ENCODE results near the gene DOCK11. TPM values are rescaled to one million over a fixed set of nuclear protein-coding genes. Genes with fewer than 3 reads are reported as not detected.

Gene DOCK11
- total RNA-seq, 1 experiment from 2014 or later: 2.1 TPM

DNA sequence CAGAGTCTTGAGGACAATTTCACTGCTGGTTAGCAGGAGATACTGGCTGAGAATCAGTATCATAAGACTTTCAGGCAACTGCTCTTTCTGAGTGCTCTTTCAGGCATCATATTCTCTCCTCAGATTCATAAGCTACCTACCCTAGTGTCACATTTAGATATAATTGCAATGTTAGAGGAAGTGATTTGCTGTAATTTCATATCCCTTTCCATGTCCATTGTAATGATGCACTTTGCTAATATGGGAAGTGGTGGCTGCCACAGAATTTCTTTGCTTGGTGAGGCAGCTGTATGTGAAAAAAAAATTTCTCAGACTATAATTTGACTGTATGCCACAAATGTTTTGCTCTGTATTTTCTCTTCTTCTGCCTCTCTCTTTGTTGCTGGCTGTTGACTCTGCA lies 63.3 kb downstream of the DOCK11 start:
- H3K4me3 ChIP-seq (ENCODE audit: low read depth, low read length, poor library complexity, severe bottlenecking): no peak overlapping the region
- no peaks in the 10 kb centered on the region for H3K4me1 ChIP-seq (ENCODE audit: insufficient read depth, low read length, poor library complexity, severe bottlenecking)
- ChIA-PET CTCF (no interaction called here), POLR2A (ENCODE audit: low non-redundant PET) (no interaction called here)
- H3K27me3 ChIP-seq (replicated peaks; ENCODE audit: insufficient read depth, low read depth, low read length, poor library complexity): no peaks in the 10 kb centered on the region
- H3K9me3 ChIP-seq (ENCODE audit: low read depth, low read length, poor library complexity, severe bottlenecking): no peaks in the 10 kb centered on the region
- H3K36me3 ChIP-seq (ENCODE audit: insufficient read depth, low read length, poor library complexity, severe bottlenecking): no peaks in the 10 kb centered on the region
- no peak for DNase-seq (ENCODE audit: low spot score)
- H3K27ac ChIP-seq (ENCODE audit: low read depth, low read length, poor library complexity, severe bottlenecking): no peak overlapping the region
- no peak for TF ChIP-seq EZH2 (IDR thresholded peaks at IDR 0.05; ENCODE audit: borderline replicate concordance, low read depth, low read length, poor library complexity, severe bottlenecking)
- TF ChIP-seq, protein P1, sequence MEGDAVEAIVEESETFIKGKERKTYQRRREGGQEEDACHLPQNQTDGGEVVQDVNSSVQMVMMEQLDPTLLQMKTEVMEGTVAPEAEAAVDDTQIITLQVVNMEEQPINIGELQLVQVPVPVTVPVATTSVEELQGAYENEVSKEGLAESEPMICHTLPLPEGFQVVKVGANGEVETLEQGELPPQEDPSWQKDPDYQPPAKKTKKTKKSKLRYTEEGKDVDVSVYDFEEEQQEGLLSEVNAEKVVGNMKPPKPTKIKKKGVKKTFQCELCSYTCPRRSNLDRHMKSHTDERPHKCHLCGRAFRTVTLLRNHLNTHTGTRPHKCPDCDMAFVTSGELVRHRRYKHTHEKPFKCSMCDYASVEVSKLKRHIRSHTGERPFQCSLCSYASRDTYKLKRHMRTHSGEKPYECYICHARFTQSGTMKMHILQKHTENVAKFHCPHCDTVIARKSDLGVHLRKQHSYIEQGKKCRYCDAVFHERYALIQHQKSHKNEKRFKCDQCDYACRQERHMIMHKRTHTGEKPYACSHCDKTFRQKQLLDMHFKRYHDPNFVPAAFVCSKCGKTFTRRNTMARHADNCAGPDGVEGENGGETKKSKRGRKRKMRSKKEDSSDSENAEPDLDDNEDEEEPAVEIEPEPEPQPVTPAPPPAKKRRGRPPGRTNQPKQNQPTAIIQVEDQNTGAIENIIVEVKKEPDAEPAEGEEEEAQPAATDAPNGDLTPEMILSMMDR (conservative IDR thresholded peaks at IDR 0.05; ENCODE audit: low read depth, low read length): no peak
- intact Hi-C loops (cut with micrococcal nuclease; ENCODE audit: unreplicated experiment): no loop called here
- no TSS peak for BruUV-seq (replicated peaks)

DNA sequence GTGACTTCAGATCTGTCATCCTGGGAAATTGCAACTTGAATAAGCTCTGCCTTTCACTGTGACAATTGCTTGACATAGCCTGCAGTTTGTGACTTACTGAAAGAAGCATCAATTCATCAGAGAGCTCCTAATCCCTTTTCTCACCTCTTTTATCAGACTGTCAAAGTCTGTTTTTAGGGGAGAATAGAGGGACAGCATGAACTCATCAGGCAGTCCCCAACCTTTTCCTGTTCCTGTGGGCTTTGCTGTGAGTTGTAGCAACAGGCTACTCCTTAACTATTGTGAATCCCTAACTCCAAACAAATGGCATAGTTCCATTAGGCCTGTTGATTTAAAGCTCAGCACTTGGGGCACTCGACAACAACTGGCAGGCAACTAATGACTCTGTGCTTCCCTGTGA lies 64.9 kb downstream of the DOCK11 start:
- TF ChIP-seq, protein P1 (conservative IDR thresholded peaks at IDR 0.05; ENCODE audit: low read depth, low read length): no peak
- TF ChIP-seq EZH2 (IDR thresholded peaks at IDR 0.05; ENCODE audit: borderline replicate concordance, low read depth, low read length, poor library complexity, severe bottlenecking): no peak
- Histone ChIP-seq H3K4me3 (ENCODE audit: low read depth, low read length, poor library complexity, severe bottlenecking) (no peak overlapping the region), H3K36me3 (ENCODE audit: insufficient read depth, low read length, poor library complexity, severe bottlenecking) (no peaks in the 10 kb centered on the region), H3K4me1 (ENCODE audit: insufficient read depth, low read length, poor library complexity, severe bottlenecking) (no peaks in the 10 kb centered on the region), H3K27me3 (replicated peaks; ENCODE audit: insufficient read depth, low read depth, low read length, poor library complexity) (no peaks in the 10 kb centered on the region), H3K27ac (ENCODE audit: low read depth, low read length, poor library complexity, severe bottlenecking) (no peak overlapping the region), H3K9me3 (ENCODE audit: low read depth, low read length, poor library complexity, severe bottlenecking) (no peaks in the 10 kb centered on the region)
- ChIA-PET POLR2A (ENCODE audit: low non-redundant PET) (no interaction called here), CTCF (no interaction called here)
- DNase-seq (ENCODE audit: low spot score): no peak
- BruUV-seq (replicated peaks): no TSS peak
- intact Hi-C loops (cut with micrococcal nuclease; ENCODE audit: unreplicated experiment): no loop called here

DNA sequence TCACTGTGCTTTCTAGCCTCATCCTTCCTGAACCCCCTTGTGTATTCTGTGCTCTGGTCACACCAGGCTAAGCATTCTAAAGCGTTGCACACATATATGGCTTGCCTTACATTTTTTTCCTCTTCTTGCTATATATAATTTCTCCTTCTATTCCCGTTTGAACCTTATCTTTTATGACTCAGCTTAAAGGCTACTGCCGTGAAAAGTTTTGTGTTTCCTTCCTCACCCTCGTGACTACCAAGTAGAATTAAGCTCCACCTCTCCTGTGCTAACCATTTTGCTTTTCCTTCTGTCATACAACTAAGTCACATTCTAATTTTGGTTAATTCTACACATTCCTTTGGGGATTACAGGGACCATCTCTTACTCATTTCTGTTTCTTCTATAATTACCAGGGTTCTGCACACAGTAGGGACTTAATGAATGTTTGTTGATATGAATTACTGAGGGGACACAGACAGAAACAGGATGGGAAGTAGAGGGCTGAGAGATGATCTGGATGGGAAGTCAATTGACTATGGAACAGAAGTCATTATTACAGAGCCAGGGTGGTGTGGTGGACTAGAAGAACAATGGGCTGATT lies 67.1 kb downstream of the DOCK11 start:
- Histone ChIP-seq H3K4me1 (ENCODE audit: insufficient read depth, low read length, poor library complexity, severe bottlenecking) (no peaks in the 10 kb centered on the region), H3K4me3 (ENCODE audit: low read depth, low read length, poor library complexity, severe bottlenecking) (no peak overlapping the region), H3K27ac (ENCODE audit: low read depth, low read length, poor library complexity, severe bottlenecking) (no peak overlapping the region), H3K27me3 (replicated peaks; ENCODE audit: insufficient read depth, low read depth, low read length, poor library complexity) (no peaks in the 10 kb centered on the region), H3K36me3 (ENCODE audit: insufficient read depth, low read length, poor library complexity, severe bottlenecking) (no peaks in the 10 kb centered on the region), H3K9me3 (ENCODE audit: low read depth, low read length, poor library complexity, severe bottlenecking) (no peaks in the 10 kb centered on the region)
- ChIA-PET CTCF (no interaction called here), POLR2A (ENCODE audit: low non-redundant PET) (no interaction called here)
- DNase-seq (ENCODE audit: low spot score): no peak
- intact Hi-C loops (cut with micrococcal nuclease; ENCODE audit: unreplicated experiment): no loop called here
- no TSS peak for BruUV-seq (replicated peaks)
- TF ChIP-seq, protein P1 (conservative IDR thresholded peaks at IDR 0.05; ENCODE audit: low read depth, low read length): no peak
- no peak for TF ChIP-seq EZH2 (IDR thresholded peaks at IDR 0.05; ENCODE audit: borderline replicate concordance, low read depth, low read length, poor library complexity, severe bottlenecking)
